Sigmoid colon (tissue), 4 donors: ENCODE results near the gene NUMA1.

Experiments
- EP300 ChIP-seq, 4 donors: sonication (generic); formaldehyde crosslinking; IDR thresholded peaks; one replicate each; pipeline ENCODE4 v1.6.1; 2017; ENCODE audit warnings: antibody characterized with exemption in 4 of 4
- POLR2A ChIP-seq, 2 donors: fragments of 450-650 bp; IDR thresholded peaks; one replicate each; pipeline ENCODE4 v1.6.1; 2016; ENCODE audit warnings: antibody characterized with exemption in 2 of 2, mild to moderate bottlenecking in 2 of 2, moderate library complexity in 2 of 2
- POLR2AphosphoS5 ChIP-seq, 4 donors: sonication (generic); formaldehyde crosslinking; IDR thresholded peaks; one replicate each; pipeline ENCODE4 v1.6.1; 2017; ENCODE audit warnings: antibody characterized with exemption in 4 of 4
- TF ChIP-seq, protein P1 (sequence below), 4 experiments: fragments of 450-650 bp in 3 of 4; fragments of 200-600 bp in 1 of 4; IDR thresholded peaks; one replicate each; pipeline ENCODE4 v1.5.1; 2016 to 2019; ENCODE audit warnings: antibody characterized with exemption in 4 of 4, mild to moderate bottlenecking in 3 of 4, moderate library complexity in 2 of 4

DNA sequence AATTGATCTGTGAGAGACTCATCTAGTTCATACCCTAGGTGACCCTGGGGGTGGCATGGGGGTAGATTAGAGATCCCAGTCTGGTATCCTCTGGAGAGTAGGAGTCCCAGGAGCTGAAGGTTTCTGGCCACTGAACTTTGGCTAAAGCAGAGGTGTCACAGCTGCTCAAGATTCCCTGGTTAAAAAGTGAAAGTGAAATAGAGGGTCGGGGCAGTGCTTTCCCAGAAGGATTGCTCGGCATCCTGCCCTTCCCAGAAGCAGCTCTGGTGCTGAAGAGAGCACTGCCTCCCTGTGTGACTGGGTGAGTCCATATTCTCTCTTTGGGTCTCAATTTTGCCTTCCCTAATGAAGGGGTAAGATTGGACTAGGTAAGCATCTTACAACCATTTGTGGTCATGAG is 81.0 kb downstream of the NUMA1 start:
- no peak for TF ChIP-seq POLR2A (IDR thresholded peaks at IDR 0.05)
- TF ChIP-seq, protein P1, sequence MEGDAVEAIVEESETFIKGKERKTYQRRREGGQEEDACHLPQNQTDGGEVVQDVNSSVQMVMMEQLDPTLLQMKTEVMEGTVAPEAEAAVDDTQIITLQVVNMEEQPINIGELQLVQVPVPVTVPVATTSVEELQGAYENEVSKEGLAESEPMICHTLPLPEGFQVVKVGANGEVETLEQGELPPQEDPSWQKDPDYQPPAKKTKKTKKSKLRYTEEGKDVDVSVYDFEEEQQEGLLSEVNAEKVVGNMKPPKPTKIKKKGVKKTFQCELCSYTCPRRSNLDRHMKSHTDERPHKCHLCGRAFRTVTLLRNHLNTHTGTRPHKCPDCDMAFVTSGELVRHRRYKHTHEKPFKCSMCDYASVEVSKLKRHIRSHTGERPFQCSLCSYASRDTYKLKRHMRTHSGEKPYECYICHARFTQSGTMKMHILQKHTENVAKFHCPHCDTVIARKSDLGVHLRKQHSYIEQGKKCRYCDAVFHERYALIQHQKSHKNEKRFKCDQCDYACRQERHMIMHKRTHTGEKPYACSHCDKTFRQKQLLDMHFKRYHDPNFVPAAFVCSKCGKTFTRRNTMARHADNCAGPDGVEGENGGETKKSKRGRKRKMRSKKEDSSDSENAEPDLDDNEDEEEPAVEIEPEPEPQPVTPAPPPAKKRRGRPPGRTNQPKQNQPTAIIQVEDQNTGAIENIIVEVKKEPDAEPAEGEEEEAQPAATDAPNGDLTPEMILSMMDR (IDR thresholded peaks at IDR 0.05) = no peak
- no peak for TF ChIP-seq EP300 (IDR thresholded peaks at IDR 0.05)
- TF ChIP-seq POLR2AphosphoS5 (IDR thresholded peaks at IDR 0.05) = peak in 2 of 4 donors; percentile 5 to 16
